WTC11 (cell line): ENCODE results near the gene KLF13. TPM values are rescaled to one million over a fixed set of nuclear protein-coding genes. Genes with fewer than 3 reads are reported as not detected.

Experiments
- ATAC-seq: fragments of 200-7000 bp; cut with Tn5 transposase; 2 replicates; pipeline ENCODE4 v1.10.0; 2021; ENCODE audit warnings: mild to moderate bottlenecking, moderate library complexity
- CTCF ChIA-PET: fragments of 300-600 bp; sonication (Branson Sonifier 250); formaldehyde crosslinking; loops from one replicate; lab custom pipeline; 2021; ENCODE audit warnings: antibody characterized with exemption; lab: Charles Lee
- POLR2A ChIA-PET: fragments of 350-600 bp; sonication (Branson Sonifier 250); formaldehyde crosslinking; loops from one replicate; lab custom pipeline; 2021; ENCODE audit warnings: antibody characterized with exemption; lab: Charles Lee
- DNase-seq: peaks from one replicate; pipeline ENCODE4 v3.0.0; 2021; ENCODE audit warnings: low spot score
- H3K27ac Mint-ChIP-seq: 2 replicates; pipeline ENCODE4 v1.8.0; 2021; ENCODE audit warnings: mixed read lengths
- H3K27me3 Mint-ChIP-seq: 2 replicates; pipeline ENCODE4 v1.8.0; 2021; ENCODE audit warnings: low read depth, mild to moderate bottlenecking, moderate library complexity, mixed read lengths
- H3K36me3 Mint-ChIP-seq: 2 replicates; pipeline ENCODE4 v1.8.0; 2021; ENCODE audit warnings: mixed read lengths
- H3K4me1 Mint-ChIP-seq: 2 replicates; pipeline ENCODE4 v1.8.0; 2022; ENCODE audit warnings: mixed read lengths
- H3K4me3 Mint-ChIP-seq: 2 replicates; pipeline ENCODE4 v1.8.0; 2021; ENCODE audit warnings: mild to moderate bottlenecking, moderate library complexity, mixed read lengths
- H3K9me3 Mint-ChIP-seq: 2 replicates; pipeline ENCODE4 v1.8.0; 2021; ENCODE audit warnings: mixed read lengths
- GTF2I ChIP-seq: fragments of 250-450 bp; sonication (Bioruptor Pico); conservative IDR thresholded peaks from 2 replicates; pipeline ENCODE4 v1.4.0; 2021; ENCODE audit warnings: mild to moderate bottlenecking
- NR2C2 ChIP-seq: sonication (generic); formaldehyde crosslinking; IDR thresholded peaks from 2 replicates; pipeline ENCODE4 v1.8.0; 2022; ENCODE audit warnings: mild to moderate bottlenecking, missing genetic modification reagents
- SMAD3 ChIP-seq: sonication (generic); formaldehyde crosslinking; IDR thresholded peaks from 2 replicates; pipeline ENCODE4 v1.8.0; 2022; ENCODE audit warnings: missing genetic modification reagents, mild to moderate bottlenecking, borderline replicate concordance
- ZNF121 ChIP-seq: sonication (generic); formaldehyde crosslinking; IDR thresholded peaks from 2 replicates; pipeline ENCODE4 v1.8.0; 2023; ENCODE audit warnings: missing genetic modification reagents
- ZNF263 ChIP-seq: sonication (generic); formaldehyde crosslinking; IDR thresholded peaks from 2 replicates; pipeline ENCODE4 v1.8.1; 2022; ENCODE audit warnings: low read depth, mild to moderate bottlenecking, moderate library complexity, missing genetic modification reagents
- ZNF416 ChIP-seq: fragments of 250-450 bp; sonication (Bioruptor Pico); IDR thresholded peaks from 2 replicates; pipeline ENCODE4 v1.9.0; 2021; ENCODE audit warnings: mild to moderate bottlenecking, inconsistent platforms
- ZNF423 ChIP-seq: fragments of 250-450 bp; sonication (Bioruptor Pico); IDR thresholded peaks from 2 replicates; pipeline ENCODE4 v2.1.2; 2022; ENCODE audit warnings: mild to moderate bottlenecking, moderate library complexity
- ZNF671 ChIP-seq: fragments of 250-450 bp; sonication (Bioruptor Pico); IDR thresholded peaks from 2 replicates; pipeline ENCODE4 v1.8.0; 2021; ENCODE audit warnings: mild to moderate bottlenecking
- total RNA-seq: library from RNA; stranded (reverse); gene quantifications from 3 replicates; pipeline ENCODE4 v1.2.3, GENCODE V29; 2021
- TF ChIP-seq, protein P1 (sequence below): sonication (generic); formaldehyde crosslinking; IDR thresholded peaks from 2 replicates; pipeline ENCODE4 v1.8.1; 2022; ENCODE audit warnings: missing genetic modification reagents, borderline replicate concordance
- TF ChIP-seq, protein P2 (sequence below): sonication (generic); formaldehyde crosslinking; IDR thresholded peaks from 2 replicates; pipeline ENCODE4 v1.8.0; 2023; ENCODE audit warnings: mild to moderate bottlenecking, missing genetic modification reagents
- TF ChIP-seq, protein P3 (sequence below): sonication (generic); formaldehyde crosslinking; conservative IDR thresholded peaks from 2 replicates; pipeline ENCODE4 v1.8.1; 2023; ENCODE audit warnings: mild to moderate bottlenecking, low read depth, missing genetic modification reagents, moderate library complexity
- TF ChIP-seq, protein P4 (sequence below): sonication (generic); formaldehyde crosslinking; IDR thresholded peaks from 2 replicates; pipeline ENCODE4 v1.8.1; 2022; ENCODE audit warnings: mild to moderate bottlenecking, missing genetic modification reagents, moderate library complexity, borderline replicate concordance
- TF ChIP-seq, protein P5 (sequence below): sonication (generic); formaldehyde crosslinking; IDR thresholded peaks from 2 replicates; pipeline ENCODE4 v1.8.1; 2023; ENCODE audit warnings: mild to moderate bottlenecking, missing genetic modification reagents, moderate library complexity
- TF ChIP-seq, protein P6 (sequence below): fragments of 250-450 bp; sonication (Bioruptor Pico); IDR thresholded peaks from 2 replicates; pipeline ENCODE4 v1.9.0; 2021; ENCODE audit warnings: moderate library complexity, mild to moderate bottlenecking, inconsistent platforms, borderline replicate concordance
- TF ChIP-seq, protein P7 (sequence below): fragments of 200-600 bp; IDR thresholded peaks from 2 replicates; pipeline ENCODE4 v1.8.0; 2022; ENCODE audit warnings: antibody characterized with exemption
- TF ChIP-seq, protein P8 (sequence below): sonication (generic); formaldehyde crosslinking; IDR thresholded peaks from 2 replicates; pipeline ENCODE4 v1.8.0; 2022; ENCODE audit warnings: mild to moderate bottlenecking, missing genetic modification reagents

KLF13 gene
- total RNA-seq, 1 experiment from 2014 or later = 38.1 TPM

DNA sequence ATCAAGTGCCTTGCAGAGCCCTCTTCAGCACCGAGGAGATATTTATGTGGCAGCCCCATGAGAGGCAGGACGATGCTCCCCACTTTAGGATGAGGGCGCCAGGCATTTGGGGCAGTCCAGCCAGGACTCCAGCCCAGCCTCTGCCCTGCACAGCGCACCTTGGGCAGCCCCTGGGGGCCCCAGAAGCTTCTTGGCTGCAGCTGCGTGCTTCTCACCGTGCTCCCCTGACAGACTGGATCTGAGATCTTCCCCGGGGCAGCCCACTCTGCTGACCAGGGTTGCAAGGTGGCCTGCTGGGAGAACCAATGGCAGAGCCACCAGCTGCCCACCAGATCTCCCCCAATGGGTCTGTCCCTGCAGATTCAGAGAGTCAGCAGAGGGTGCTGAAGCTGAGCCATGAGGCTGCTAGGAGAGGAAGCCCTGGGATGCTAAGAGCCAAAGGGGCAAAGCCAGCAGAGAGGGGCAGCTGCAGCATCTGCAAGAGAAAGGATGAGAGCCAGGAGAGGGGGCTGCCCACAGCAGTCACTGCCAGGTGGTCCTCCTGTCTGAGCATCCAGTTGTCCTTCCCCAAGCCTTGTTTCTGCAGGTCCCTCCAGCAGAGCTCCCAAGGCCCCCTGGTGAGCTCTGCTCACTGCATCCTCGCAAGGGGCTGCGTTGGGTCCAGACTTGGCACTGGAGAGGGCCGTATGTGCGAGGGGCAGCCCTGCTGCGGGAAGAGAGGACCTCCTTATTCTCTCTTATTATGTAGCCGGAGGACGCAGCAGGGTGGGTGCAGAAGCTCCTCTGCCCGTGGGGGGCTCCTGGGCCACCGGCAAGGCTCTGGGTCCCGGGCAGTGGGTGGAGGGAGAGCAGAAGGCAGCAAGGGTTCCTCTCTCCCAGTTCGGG lies 14.7 kb upstream of the KLF13 start:
- TF ChIP-seq, protein P1, sequence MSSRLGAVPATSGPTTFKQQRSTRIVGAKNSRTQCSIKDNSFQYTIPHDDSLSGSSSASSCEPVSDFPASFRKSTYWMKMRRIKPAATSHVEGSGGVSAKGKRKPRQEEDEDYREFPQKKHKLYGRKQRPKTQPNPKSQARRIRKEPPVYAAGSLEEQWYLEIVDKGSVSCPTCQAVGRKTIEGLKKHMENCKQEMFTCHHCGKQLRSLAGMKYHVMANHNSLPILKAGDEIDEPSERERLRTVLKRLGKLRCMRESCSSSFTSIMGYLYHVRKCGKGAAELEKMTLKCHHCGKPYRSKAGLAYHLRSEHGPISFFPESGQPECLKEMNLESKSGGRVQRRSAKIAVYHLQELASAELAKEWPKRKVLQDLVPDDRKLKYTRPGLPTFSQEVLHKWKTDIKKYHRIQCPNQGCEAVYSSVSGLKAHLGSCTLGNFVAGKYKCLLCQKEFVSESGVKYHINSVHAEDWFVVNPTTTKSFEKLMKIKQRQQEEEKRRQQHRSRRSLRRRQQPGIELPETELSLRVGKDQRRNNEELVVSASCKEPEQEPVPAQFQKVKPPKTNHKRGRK = no peak
- TF ChIP-seq, protein P2, sequence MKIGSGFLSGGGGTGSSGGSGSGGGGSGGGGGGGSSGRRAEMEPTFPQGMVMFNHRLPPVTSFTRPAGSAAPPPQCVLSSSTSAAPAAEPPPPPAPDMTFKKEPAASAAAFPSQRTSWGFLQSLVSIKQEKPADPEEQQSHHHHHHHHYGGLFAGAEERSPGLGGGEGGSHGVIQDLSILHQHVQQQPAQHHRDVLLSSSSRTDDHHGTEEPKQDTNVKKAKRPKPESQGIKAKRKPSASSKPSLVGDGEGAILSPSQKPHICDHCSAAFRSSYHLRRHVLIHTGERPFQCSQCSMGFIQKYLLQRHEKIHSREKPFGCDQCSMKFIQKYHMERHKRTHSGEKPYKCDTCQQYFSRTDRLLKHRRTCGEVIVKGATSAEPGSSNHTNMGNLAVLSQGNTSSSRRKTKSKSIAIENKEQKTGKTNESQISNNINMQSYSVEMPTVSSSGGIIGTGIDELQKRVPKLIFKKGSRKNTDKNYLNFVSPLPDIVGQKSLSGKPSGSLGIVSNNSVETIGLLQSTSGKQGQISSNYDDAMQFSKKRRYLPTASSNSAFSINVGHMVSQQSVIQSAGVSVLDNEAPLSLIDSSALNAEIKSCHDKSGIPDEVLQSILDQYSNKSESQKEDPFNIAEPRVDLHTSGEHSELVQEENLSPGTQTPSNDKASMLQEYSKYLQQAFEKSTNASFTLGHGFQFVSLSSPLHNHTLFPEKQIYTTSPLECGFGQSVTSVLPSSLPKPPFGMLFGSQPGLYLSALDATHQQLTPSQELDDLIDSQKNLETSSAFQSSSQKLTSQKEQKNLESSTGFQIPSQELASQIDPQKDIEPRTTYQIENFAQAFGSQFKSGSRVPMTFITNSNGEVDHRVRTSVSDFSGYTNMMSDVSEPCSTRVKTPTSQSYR = no peak
- no peak for TF ChIP-seq NR2C2 (CRISPR knock-in tag)
- no peak for TF ChIP-seq ZNF671 (CRISPR knock-in tag)
- TF ChIP-seq, protein P3, sequence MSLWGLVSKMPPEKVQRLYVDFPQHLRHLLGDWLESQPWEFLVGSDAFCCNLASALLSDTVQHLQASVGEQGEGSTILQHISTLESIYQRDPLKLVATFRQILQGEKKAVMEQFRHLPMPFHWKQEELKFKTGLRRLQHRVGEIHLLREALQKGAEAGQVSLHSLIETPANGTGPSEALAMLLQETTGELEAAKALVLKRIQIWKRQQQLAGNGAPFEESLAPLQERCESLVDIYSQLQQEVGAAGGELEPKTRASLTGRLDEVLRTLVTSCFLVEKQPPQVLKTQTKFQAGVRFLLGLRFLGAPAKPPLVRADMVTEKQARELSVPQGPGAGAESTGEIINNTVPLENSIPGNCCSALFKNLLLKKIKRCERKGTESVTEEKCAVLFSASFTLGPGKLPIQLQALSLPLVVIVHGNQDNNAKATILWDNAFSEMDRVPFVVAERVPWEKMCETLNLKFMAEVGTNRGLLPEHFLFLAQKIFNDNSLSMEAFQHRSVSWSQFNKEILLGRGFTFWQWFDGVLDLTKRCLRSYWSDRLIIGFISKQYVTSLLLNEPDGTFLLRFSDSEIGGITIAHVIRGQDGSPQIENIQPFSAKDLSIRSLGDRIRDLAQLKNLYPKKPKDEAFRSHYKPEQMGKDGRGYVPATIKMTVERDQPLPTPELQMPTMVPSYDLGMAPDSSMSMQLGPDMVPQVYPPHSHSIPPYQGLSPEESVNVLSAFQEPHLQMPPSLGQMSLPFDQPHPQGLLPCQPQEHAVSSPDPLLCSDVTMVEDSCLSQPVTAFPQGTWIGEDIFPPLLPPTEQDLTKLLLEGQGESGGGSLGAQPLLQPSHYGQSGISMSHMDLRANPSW (CRISPR knock-in tag) = no peak
- no peak for TF ChIP-seq ZNF263 (CRISPR knock-in tag)
- TF ChIP-seq GTF2I (CRISPR knock-in tag) = no peak
- TF ChIP-seq, protein P4, sequence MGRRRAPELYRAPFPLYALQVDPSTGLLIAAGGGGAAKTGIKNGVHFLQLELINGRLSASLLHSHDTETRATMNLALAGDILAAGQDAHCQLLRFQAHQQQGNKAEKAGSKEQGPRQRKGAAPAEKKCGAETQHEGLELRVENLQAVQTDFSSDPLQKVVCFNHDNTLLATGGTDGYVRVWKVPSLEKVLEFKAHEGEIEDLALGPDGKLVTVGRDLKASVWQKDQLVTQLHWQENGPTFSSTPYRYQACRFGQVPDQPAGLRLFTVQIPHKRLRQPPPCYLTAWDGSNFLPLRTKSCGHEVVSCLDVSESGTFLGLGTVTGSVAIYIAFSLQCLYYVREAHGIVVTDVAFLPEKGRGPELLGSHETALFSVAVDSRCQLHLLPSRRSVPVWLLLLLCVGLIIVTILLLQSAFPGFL (CRISPR knock-in tag) = no peak
- TF ChIP-seq, protein P5, sequence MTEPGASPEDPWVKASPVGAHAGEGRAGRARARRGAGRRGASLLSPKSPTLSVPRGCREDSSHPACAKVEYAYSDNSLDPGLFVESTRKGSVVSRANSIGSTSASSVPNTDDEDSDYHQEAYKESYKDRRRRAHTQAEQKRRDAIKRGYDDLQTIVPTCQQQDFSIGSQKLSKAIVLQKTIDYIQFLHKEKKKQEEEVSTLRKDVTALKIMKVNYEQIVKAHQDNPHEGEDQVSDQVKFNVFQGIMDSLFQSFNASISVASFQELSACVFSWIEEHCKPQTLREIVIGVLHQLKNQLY (CRISPR knock-in tag) = no peak
- no peak for TF ChIP-seq ZNF416 (CRISPR knock-in tag)
- TF ChIP-seq SMAD3 = no peak
- TF ChIP-seq, protein P6, sequence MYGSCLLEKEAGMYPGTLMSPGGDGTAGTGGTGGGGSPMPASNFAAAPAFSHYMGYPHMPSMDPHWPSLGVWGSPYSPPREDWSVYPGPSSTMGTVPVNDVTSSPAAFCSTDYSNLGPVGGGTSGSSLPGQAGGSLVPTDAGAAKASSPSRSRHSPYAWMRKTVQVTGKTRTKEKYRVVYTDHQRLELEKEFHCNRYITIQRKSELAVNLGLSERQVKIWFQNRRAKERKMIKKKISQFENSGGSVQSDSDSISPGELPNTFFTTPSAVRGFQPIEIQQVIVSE (CRISPR knock-in tag) = no peak
- TF ChIP-seq, protein P7, sequence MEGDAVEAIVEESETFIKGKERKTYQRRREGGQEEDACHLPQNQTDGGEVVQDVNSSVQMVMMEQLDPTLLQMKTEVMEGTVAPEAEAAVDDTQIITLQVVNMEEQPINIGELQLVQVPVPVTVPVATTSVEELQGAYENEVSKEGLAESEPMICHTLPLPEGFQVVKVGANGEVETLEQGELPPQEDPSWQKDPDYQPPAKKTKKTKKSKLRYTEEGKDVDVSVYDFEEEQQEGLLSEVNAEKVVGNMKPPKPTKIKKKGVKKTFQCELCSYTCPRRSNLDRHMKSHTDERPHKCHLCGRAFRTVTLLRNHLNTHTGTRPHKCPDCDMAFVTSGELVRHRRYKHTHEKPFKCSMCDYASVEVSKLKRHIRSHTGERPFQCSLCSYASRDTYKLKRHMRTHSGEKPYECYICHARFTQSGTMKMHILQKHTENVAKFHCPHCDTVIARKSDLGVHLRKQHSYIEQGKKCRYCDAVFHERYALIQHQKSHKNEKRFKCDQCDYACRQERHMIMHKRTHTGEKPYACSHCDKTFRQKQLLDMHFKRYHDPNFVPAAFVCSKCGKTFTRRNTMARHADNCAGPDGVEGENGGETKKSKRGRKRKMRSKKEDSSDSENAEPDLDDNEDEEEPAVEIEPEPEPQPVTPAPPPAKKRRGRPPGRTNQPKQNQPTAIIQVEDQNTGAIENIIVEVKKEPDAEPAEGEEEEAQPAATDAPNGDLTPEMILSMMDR = no peak
- no peak for TF ChIP-seq ZNF423 (CRISPR knock-in tag)
- TF ChIP-seq, protein P8, sequence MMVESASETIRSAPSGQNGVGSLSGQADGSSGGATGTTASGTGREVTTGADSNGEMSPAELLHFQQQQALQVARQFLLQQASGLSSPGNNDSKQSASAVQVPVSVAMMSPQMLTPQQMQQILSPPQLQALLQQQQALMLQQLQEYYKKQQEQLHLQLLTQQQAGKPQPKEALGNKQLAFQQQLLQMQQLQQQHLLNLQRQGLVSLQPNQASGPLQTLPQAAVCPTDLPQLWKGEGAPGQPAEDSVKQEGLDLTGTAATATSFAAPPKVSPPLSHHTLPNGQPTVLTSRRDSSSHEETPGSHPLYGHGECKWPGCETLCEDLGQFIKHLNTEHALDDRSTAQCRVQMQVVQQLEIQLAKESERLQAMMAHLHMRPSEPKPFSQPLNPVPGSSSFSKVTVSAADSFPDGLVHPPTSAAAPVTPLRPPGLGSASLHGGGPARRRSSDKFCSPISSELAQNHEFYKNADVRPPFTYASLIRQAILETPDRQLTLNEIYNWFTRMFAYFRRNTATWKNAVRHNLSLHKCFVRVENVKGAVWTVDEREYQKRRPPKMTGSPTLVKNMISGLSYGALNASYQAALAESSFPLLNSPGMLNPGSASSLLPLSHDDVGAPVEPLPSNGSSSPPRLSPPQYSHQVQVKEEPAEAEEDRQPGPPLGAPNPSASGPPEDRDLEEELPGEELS (CRISPR knock-in tag) = no peak
- TF ChIP-seq ZNF121 (CRISPR knock-in tag) = no peak
- Mint-ChIP-seq H3K4me3 (no peak overlapping the region), H3K27me3 (peaks cover 3% of the 10 kb centered on the region; the same call in 1 of the 2 replicates), H3K36me3 (no peaks in the 10 kb centered on the region), H3K27ac (no peak overlapping the region), H3K4me1 (peaks cover 33% of the 10 kb centered on the region), H3K9me3 (peaks cover 4% of the 10 kb centered on the region; the same call in 1 of the 2 replicates)
- POLR2A ChIA-PET = interaction anchor here (0.8 to 0.9 kb wide), 2 partner anchors 13 to 15 kb away, joined by 3 read pairs; partner anchors contain the start of gene KLF13
- DNase-seq = no peak
- CTCF ChIA-PET = interaction anchor here (0.7 to 1.8 kb wide), 4 partner anchors 9 to 245 kb away, joined by 4 to 6 read pairs (median 6); no protein-coding TSS in a partner anchor
- no peak for ATAC-seq
